Activated gamma-delta T cell (primary cell): ENCODE results near the gene SPTA1.
"Not testable (repeated sequence)": the region's sequence is repeated elsewhere in the genome, so short reads cannot be mapped to it uniquely, and the experiment has no call there.

Source experiments
- DNase-seq: peaks from one replicate; lab custom pipeline; 2025; lab: John Stamatoyannopoulos, UW
- total RNA-seq, 2 donors: gene quantifications; one replicate each; lab custom pipeline; 2026; lab: John Stamatoyannopoulos, UW

Gene SPTA1
- 0.20 to 1.8 reads per million in 2 donors for total RNA-seq

DNA sequence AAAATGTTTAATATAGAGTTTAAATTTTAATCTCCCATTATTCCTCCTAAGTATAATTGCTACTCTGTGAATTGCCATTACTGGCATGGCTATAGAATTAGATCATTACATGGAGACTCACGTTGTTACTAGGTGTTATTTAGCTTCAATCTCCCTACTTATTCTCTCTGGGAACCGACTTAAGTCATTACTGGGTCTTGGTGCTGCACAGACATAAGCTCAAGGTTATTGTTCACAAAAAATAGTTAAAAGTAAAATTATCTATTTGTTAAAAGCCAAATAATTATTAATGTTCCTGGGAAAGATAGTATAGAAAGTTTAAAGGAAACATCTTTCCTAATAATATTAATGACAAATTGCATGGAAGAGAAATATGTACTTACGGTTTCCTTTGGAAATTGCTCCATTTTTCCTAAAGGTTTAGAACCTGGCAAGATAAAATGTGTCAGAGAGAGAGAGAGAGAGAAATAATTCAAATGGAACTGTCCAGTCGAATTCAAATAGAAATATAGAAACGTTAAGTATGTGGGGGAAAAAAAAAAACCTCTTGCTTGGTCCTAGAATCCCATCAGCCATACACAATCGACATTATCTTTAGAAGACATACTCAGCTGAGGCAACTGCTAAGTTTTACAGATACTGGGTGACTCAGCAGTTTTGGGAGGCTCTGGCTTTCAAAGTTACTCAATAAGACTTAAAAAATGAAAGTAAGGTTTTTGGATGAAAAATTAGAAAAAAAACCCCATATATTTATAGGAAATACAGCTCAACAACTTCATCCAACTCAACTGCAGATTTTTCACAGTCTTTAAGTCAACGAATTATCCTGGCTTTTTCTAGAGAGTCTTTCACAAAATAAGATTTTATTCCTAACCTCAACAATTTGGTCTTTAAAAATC lies at the start of gene SPTA1:
Gene SPTA1 (minus strand): TSS at position 605 of the 899 bp plus-strand sequence. CDS start 198 bp downstream, at position 407.
- DNase-seq: no peak

DNA sequence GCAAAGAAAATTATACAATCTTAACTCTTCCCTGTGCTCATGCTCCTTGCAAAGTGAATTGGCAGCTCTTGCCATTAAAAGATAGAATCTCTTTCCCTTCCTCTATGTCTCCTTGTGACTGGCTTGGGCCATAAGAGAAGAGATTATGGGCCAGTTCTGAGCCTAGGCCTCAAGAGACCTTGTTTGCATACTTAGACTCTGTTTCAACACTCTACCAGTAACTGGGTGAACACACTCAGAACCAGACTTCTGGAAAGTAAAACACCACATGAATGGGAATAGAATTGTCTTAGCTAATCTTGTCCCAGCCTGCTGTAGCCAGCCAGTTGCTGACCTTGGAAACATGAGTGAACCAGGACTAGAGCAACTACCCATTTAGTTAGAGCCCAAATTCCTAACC lies 49.3 kb upstream of the SPTA1 start:
- no peak for DNase-seq

DNA sequence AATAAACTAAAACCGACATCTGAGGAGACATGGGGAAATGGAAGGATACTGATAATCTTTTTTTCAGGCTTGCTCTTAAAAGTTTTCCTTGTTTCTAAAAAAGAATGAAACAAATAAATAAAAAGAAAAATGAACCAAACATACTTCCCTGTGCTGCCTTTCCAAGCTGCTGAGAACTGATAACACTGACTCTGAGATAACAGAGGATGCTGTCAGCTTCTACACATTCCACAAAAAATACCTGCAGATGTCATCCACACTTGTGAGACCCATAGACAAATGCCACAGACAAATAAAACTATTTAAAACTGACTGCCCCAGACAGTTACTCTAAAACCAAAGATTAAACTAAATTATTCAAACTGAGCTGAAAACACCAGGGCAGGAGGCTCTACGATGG lies 46.0 kb upstream of the SPTA1 start:
- no peak for DNase-seq

GRCh38 chr1:158731707-158732106 lies 45.2 kb upstream of the SPTA1 start:
- DNase-seq: no peak

- DNase-seq: no peak
Observed at GRCh38 chr1:158730453-158730852, 43.9 kb upstream of the SPTA1 start.

DNA sequence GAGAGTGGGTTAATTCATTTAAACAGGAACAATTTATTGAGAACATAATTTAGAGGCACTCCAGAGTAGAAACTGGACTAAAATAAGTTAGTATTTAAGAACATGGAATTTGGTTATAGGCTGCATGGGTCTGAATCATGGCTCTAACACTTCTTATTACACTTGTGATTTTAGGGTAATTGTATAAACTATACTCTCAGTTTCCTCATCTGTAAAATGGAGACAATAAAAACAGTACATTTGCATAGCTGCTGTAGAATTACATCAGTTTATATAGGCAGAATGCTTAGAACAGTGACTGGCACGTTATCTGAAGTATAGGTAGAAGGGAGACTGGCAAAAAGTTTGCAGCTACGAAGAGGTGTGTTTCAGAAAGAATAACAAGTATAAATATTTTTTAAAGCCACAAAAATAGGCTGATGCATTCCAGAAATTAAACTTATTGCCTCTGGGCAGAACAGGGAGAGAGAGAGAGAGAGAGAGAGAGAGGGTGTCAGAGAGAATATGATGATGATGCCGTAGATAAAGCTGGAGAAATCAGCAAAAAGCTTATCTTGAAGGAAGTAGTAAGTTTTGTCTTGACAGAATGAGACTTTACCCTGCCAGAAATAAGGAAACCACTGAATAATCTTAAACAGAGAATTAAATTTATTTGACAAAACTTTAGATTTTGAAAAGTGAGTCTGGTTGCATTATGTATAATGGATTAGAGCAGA lies 42.2 kb upstream of the SPTA1 start:
- no peak for DNase-seq

GRCh38 chr1:158724442-158724841 lies 37.9 kb upstream of the SPTA1 start:
- DNase-seq: no peak

DNA sequence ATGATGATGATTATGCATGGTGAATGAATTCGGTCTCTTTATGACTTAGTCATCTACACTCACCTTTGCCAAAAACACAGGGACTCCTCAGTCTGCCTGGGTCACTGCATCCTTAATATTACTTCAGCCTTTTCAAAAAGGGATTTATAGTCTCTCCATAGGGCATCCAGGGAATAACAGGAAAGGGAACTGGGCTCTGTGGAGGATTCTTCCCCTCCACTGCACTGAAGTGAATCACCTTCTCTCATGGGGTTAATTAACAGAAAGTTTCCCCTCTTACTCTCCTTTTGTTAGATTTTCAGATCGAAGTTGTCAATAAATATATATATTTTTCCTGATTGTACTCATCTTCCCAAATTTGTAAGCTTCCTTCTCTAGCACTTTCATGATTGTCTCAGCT lies 34.1 kb upstream of the SPTA1 start, which contains the start of gene OR6K3:
Gene OR6K3 (minus strand): TSS at position 101 of the 400 bp plus-strand sequence. CDS start 2,605 bp downstream, outside the sequence.
- DNase-seq: no peak

DNA sequence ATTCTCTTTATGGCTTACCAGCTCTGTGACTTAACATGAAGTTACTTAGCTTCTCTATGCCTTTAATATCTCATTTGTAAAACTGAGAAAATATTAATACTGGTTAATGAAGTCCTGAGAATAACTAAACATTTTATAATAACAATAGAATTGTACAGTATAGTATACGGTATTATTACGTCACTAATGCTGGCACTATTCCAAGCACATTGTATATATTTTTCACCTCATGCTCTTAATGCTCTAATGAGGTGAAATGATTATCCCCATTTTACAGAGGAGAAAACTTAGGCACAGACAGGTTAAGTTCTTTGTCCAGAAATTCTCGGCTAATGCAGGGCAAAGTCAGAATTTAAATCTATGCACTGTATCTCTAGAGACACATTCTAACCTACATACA lies 33.1 kb upstream of the SPTA1 start:
- DNase-seq: no peak

DNA sequence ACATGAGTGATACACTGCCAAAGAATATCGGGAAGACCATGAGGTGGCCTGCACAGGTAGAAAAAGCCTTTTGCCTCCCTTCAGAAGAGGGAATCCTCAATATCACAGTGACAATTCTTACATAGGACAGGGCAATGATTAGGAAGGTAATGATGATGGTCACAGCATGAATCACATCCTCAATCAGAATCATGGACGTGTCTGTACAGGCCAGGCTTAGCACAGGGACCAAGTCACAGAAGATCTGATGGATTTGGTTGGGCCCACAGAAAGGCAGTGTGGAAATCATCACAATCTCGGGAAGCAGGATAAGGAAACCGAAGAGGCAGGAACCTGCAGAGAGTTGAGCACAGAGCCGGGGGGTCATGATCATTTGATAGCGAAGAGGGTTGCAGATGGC lies 30.8 kb upstream of the SPTA1 start:
- DNase-seq: no peak

- DNase-seq: no peak
Observed at GRCh38 chr1:158716335-158716734, 29.8 kb upstream of the SPTA1 start.

DNA sequence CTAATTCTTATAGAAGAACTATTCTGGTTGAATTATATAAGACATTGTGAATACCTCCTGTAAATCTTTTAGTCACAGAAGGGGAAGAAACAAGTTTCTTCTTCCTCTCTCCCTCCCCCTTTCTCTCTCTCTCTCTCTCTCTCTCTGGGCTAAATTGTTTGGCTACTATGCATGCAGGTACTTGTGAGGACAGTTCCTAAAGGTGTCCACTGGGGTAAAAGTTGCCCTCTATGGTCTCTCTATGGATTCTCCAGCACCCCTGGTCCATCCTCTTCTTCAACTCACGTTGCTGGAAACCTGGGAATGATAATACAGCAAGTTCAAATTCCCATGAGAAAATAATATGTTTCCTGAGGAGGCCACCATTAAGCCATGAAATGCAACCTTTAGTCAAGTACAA lies 28.2 kb upstream of the SPTA1 start:
- DNase-seq: no peak

DNA sequence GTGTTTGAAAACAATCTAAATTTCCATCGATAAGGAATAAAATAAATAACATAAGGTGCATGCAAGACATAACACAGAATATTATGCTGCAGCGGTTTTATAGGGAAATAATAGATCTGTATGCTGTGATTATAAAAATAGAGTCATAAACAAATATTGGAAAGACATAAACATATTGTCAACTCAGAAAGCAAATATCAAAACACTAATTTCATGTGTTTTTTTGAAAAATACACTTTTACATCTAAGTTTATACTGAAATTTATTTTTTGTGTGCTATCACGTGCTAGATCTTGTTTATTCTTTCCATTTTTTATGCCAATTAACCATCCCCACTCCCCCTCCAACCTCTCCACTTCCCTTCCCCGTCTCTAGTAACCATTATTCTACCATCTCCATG lies 24.6 kb upstream of the SPTA1 start:
- DNase-seq: no peak

- no peak for DNase-seq
Observed at GRCh38 chr1:158706096-158706495, 19.6 kb upstream of the SPTA1 start.

DNA sequence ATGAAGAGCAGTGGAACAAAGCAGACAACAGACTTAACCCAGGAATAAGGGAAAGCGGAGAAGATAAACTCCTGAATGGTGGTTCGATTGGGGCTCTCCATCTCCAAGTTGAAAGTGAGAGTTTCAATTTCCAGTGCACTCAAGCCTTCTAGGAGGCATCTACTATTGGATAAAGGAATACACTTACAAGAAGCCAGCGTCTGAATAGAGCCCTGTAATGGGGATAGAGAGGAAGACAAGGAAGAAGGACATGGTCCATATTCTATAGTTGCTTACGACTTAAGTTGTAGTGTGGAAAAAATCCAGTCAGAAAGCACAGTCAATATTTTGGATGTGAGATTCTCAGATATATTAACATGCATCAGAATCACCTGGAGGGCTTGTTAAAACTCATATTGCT lies 14.0 kb upstream of the SPTA1 start, which contains the start of gene OR6K2:
Gene OR6K2 (minus strand): TSS at position 101 of the 400 bp plus-strand sequence. CDS start 0 bp downstream, at position 101.
- DNase-seq: no peak

GRCh38 chr1:158694596-158694995 lies 8.1 kb upstream of the SPTA1 start:
- DNase-seq: no peak

DNA sequence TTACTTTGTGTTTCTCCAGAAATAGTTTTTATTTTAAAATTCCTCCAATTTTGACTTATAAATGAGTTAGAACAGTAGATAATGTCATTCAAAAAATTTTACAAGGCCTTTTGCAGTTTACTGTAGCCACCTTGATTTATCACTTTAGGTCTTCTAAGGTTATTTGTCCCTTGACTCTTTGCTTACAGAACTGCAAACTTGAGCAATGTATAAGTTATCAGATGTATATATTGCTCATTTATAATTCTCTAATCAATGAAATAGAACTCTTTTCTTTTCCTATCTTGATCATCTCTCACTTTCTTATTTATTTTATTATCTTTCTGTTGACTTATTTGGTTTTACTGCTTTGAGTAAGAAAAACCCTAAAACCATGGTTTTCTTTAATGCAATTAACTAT lies 5.8 kb upstream of the SPTA1 start:
- no peak for DNase-seq

DNA sequence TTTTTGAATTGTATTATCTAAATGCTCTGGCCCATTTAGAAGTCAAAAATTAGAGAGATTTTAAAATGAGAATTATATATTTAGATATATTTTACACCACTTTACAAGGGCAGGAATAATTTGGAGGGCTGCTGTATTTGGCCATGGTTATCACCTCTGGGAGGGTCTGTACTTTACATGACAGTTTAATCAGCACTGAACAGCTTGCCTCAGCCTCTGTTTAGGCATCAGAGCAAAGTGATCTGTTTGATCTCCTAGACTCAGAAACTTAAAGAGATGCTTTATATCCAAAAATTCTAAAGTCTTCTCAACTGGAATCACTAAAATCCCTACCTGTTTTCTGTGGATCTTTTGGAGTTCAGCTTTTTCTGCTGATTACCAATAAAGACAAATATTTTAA lies 5.4 kb upstream of the SPTA1 start:
- no peak for DNase-seq

GRCh38 chr1:158691149-158691548 lies 4.6 kb upstream of the SPTA1 start:
- DNase-seq: not testable (repeated sequence)

GRCh38 chr1:158689875-158690274 lies 3.4 kb upstream of the SPTA1 start:
- DNase-seq: no peak

DNA sequence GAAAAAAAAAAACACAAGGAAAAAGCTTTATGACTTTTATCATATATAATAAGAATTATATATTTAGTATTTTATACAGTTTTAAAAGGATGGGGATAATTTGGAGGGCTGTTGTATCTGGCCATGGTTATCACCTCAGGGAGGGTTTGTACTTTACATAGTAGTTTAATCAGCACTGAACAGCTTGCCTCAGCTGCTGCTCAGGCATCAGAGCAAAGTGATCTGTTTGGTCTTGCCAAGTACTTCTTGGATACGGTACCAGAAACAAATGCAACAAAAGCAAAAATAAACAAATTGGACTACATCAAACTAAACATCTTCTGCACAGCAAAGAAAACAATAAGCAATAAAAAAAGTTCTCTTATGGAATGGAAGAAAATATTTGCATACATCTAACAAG lies 2.6 kb upstream of the SPTA1 start:
- no peak for DNase-seq

GRCh38 chr1:158688343-158688742 lies 1.8 kb upstream of the SPTA1 start:
- not testable (repeated sequence) for DNase-seq

DNA sequence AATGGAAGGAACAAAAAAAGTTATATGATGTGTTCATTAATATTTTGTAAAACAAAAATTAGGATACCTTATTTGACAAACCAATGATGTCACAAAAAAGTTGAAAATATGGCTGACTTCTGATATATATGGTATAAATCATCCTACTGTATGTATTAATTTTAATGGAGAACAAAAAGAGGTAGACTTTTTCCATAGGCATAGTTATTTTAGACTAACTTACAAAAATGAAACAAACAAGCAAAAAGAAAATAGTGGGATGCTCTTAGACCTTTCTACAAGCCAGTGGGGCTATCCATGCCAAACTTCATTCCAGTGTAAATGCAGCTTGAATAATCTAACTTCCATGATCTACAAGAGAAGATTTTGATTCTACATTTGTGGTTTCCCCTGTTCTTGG lies 522 bp upstream of the SPTA1 start:
- no peak for DNase-seq
